ENCODE results near the gene PDK1.
A peak's percentile ranks its signal among the peaks of the same experiment; 100 is the strongest.

Gene PDK1

GRCh38 chr2:172655838-172656573 is 100.1 kb downstream of the PDK1 start:
- Histone ChIP-seq H3K36me3 (replicated peaks) (no peaks in the 10 kb centered on the region), H3K4me3 (ENCODE audit: low read depth, low read length) (no peak overlapping the region), H3K27ac (peak overlapping the region; percentile 30), H3K27me3 (replicated peaks) (no peaks in the 10 kb centered on the region)
- in situ Hi-C loops (cut with HindIII; ENCODE audit: low pct_ligation_motif_present, low sequenced_read_pairs) = no loop called here
- no peak for DNase-seq
- no peak for TF ChIP-seq CTCF (IDR thresholded peaks at IDR 0.05; ENCODE audit: low read depth, low read length, missing control alignments)

Data from brain microvascular endothelial cell (primary cell).